ENCODE results near the gene VPS13D.

DNA sequence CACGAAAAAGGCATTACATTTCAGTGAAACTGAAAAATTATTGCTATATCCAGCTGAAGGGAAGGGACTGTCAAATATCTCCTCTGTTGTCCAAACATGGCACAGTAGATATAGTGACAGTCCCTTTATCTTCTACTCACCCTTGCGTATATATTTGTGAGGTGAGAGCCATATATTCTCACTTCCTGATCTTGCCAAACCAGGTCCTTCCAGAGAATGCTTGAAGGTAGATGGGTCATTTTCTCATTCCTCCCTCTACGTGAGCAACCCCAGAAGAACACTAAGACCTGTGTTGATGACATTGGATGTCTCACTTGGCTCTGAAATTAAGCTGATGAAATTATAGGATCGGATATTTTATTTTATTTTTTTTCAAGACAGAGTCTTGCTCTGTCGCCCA, 237.0 kb downstream of the VPS13D start:
- TF ChIP-seq EZH2 (IDR thresholded peaks at IDR 0.05) (no peak), POLR2AphosphoS5 (IDR thresholded peaks at IDR 0.05; ENCODE audit: low read depth, low read length) (no peak), RAD21 (IDR thresholded peaks at IDR 0.05; ENCODE audit: low read depth) (no peak), JUND (IDR thresholded peaks at IDR 0.05) (no peak), POLR2A (IDR thresholded peaks at IDR 0.05; ENCODE audit: borderline replicate concordance, extremely low read depth, insufficient read depth, insufficient read length) (no peak), CBX3 (IDR thresholded peaks at IDR 0.05; ENCODE audit: low read depth) (no peak), EGR1 (IDR thresholded peaks at IDR 0.05; ENCODE audit: low read depth) (no peak), ZNF274 (IDR thresholded peaks at IDR 0.05; ENCODE audit: low read depth, low read length) (no peak)
- TF ChIP-seq, protein P1, sequence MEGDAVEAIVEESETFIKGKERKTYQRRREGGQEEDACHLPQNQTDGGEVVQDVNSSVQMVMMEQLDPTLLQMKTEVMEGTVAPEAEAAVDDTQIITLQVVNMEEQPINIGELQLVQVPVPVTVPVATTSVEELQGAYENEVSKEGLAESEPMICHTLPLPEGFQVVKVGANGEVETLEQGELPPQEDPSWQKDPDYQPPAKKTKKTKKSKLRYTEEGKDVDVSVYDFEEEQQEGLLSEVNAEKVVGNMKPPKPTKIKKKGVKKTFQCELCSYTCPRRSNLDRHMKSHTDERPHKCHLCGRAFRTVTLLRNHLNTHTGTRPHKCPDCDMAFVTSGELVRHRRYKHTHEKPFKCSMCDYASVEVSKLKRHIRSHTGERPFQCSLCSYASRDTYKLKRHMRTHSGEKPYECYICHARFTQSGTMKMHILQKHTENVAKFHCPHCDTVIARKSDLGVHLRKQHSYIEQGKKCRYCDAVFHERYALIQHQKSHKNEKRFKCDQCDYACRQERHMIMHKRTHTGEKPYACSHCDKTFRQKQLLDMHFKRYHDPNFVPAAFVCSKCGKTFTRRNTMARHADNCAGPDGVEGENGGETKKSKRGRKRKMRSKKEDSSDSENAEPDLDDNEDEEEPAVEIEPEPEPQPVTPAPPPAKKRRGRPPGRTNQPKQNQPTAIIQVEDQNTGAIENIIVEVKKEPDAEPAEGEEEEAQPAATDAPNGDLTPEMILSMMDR (IDR thresholded peaks at IDR 0.05 in 2 of 3, conservative IDR thresholded peaks at IDR 0.05 in 1 of 3; ENCODE audit: borderline replicate concordance in 1 of 3, insufficient read depth in 1 of 3, low read depth in 2 of 3, low read length in 2 of 3), result no peak
- TF ChIP-seq, protein P2, sequence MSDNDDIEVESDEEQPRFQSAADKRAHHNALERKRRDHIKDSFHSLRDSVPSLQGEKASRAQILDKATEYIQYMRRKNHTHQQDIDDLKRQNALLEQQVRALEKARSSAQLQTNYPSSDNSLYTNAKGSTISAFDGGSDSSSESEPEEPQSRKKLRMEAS (IDR thresholded peaks at IDR 0.05), result no peak
- TF ChIP-seq, protein P3, sequence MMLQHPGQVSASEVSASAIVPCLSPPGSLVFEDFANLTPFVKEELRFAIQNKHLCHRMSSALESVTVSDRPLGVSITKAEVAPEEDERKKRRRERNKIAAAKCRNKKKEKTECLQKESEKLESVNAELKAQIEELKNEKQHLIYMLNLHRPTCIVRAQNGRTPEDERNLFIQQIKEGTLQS (IDR thresholded peaks at IDR 0.05), result no peak
- TF ChIP-seq, protein P4, sequence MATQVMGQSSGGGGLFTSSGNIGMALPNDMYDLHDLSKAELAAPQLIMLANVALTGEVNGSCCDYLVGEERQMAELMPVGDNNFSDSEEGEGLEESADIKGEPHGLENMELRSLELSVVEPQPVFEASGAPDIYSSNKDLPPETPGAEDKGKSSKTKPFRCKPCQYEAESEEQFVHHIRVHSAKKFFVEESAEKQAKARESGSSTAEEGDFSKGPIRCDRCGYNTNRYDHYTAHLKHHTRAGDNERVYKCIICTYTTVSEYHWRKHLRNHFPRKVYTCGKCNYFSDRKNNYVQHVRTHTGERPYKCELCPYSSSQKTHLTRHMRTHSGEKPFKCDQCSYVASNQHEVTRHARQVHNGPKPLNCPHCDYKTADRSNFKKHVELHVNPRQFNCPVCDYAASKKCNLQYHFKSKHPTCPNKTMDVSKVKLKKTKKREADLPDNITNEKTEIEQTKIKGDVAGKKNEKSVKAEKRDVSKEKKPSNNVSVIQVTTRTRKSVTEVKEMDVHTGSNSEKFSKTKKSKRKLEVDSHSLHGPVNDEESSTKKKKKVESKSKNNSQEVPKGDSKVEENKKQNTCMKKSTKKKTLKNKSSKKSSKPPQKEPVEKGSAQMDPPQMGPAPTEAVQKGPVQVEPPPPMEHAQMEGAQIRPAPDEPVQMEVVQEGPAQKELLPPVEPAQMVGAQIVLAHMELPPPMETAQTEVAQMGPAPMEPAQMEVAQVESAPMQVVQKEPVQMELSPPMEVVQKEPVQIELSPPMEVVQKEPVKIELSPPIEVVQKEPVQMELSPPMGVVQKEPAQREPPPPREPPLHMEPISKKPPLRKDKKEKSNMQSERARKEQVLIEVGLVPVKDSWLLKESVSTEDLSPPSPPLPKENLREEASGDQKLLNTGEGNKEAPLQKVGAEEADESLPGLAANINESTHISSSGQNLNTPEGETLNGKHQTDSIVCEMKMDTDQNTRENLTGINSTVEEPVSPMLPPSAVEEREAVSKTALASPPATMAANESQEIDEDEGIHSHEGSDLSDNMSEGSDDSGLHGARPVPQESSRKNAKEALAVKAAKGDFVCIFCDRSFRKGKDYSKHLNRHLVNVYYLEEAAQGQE (IDR thresholded peaks at IDR 0.05; ENCODE audit: low read depth), result no peak

Data from HCT116 (cell line).